ENCODE data around the gene EFR3B.

- TF ChIP-seq POU2F2 (IDR thresholded peaks at IDR 0.05; ENCODE audit: low read depth, low read length) (no peak), POLR2AphosphoS5 (IDR thresholded peaks at IDR 0.05; ENCODE audit: low read depth, low read length) (no peak), POLR2A (IDR thresholded peaks at IDR 0.05; ENCODE audit: low read depth, low read length) (no peak), TAF1 (IDR thresholded peaks at IDR 0.05; ENCODE audit: low read depth, low read length) (no peak)
Measured at GRCh38 chr2:25145803-25146202, 103.9 kb downstream of the EFR3B start.

All from GM12891 (cell line).